ENCODE data around the gene SKAP2.

Gene SKAP2

DNA sequence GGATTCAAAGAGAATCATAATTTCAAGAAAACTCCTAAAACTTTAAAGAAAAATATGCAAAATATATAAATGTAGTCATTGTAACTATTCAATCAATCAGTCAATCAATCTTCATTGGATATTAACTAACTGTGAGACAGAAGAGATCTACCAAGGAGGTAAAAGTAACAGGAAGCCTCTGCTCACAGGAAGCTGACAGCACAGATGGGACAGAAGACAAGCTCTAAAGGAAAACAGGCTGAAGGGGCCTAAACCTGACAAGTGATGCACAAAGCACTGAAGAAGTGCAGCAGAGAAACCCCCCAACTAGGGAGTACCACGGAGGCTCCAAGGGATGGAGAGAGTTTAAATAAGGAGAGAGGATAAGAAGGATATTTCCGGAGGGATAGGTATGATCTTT, 173.0 kb downstream of the SKAP2 start:
- DNase-seq: no peak

DNA sequence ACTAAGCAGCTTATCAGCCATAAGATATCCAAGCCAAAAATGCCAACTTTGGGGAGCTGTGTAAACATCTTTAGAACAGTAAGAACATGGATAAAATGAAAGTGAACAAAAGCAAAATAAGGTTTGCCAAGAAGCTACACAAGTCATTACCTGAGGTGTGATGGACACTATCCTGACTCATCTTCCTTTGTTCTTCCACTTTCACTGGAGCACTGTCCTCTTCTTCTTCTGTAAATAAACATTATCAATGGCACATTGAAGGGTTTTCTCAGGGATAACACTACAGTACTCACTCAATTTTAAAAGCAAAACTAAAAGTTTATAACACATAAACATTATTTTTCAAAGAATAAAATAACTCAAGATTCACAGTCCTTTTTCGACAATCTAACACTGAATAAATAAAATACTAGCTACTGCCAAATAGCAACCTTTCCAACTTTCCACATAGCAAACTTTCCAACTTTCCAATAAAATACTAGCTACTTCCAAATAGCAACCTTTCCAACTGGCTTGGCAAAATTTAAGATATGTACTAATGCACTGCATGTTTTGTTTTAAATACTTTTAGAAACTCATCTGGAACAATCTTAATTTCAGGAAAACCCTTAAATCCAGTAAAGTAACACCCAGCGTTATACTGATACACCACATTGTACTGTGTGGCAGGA, 174.1 kb downstream of the SKAP2 start:
- no peak for DNase-seq

DNA sequence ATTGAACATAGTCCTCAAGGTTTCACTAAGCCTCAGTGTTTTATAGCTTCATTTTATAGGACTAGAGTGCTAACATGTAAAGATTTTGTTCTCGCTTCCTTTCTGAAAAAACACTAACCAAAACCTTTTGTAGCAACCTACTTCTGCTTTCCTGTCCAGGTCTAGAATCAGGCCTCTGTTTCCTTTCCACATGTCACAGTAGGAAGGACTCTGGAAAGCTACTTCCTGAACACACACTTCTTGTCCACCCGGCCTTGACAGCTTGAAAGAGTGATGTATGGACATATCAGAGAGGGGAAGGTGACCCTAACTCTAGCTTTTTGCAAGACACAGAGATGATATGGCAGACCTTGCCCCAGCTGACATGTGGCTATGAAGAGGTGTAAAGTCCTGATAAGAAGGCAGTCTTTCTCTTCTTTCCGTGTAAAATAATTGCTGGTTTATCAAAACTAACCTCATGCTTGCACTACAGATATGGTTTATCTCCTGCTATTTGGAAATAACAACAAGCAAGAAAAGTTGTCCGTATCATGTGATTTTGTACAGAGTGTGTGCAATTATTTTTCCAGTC, 175.4 kb downstream of the SKAP2 start:
- no peak for DNase-seq

DNA sequence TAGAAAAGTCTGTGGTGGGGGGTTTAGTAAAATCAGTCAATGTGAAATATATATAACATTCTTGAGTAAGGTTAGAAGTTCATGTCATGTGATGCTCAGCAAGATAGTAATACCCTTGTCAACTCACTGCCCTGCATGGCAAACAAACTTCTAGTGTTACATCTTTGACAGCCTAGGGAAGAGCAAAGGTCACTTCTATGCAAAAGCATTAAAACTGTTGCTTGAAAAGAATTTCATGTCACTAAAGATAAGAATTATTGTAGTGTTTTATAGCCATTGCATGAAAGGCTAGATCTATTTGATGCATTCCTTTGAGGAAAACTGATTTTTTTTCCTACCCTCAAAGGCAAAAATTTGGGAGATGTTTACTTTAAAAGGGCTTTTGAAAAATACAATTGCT, 176.0 kb downstream of the SKAP2 start:
- DNase-seq: no peak

DNA sequence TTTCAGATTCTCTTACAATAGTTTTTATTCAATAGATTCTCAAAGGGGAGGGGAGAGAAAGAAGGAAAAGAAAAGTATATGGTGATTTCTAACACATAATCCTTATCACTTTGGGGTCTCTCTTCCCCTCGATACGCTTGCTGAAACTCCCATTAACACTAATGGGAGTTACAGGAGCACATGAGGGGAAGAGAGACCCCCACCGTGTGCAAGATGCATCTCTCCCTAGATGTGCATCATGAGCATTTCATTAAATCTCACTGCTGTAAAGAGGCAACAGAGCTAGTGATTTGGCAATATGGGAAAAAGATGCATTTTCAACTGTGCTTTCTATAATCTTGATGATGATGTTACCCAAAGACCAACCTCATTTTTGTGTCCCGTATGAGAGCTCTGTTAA, 177.4 kb downstream of the SKAP2 start:
- no peak for DNase-seq

DNA sequence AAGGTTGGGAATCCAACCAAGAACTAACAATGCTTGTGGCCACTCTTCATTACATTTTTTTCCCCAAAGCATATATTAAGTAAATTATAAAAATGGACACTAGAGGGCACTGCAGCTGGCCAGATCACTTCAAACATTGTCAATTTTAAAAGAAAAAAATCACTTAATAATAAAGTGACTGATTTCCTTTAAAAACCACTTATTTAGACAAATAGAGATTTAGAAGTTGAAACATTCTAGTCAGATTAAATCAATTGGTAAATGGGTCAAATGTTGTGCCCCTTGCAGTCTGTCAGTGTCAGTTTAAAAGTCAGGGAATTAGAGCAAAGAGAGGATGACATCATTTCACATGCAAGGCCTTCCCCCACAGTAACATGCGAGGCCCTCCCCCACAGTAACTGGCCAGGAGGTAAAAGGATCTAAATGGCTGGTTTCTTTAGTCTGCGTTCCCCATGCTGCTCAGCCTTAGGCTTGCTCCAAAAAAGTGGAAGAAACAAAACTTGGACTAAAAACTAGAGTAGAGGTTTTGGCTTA, 177.9 kb downstream of the SKAP2 start:
- DNase-seq: peak in 1 of 2 experiments; percentile 26

DNA sequence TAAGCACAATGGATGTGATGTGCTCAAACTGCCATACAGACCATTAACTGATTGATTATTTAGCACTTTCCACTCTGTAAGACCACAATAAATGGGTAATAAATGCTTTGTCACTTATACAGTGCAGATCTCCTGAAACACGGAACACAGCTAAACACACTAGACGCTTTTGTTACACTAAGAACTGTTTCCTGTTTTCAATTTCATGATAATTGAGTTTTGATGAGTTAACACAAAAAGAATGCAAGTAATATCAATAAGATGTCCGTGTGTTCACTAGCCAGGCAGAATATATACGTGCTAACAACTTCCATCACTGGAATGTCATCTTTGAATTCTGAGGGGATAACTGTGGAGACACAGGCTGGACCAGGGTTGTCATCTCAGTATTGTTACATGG, 178.8 kb downstream of the SKAP2 start:
- DNase-seq: no peak

DNA sequence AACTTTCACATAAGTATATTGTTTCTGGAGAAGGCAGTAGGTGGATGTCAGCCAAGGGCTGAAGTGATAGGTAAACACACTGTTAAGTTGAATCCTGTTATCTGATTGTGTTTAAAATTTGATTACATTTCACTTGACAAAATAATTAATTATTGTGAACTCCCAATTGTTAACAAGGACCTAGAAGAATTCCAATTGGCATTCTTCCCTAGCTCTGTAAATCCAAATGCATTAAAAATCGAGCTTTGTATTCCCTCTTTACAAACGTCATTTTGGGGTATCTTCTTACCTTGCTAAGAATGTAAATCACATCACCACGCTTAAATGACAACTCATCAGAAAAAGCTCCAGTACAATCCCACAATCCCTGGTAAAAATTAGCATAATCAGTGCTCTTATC, 179.9 kb downstream of the SKAP2 start:
- DNase-seq: no peak

DNA sequence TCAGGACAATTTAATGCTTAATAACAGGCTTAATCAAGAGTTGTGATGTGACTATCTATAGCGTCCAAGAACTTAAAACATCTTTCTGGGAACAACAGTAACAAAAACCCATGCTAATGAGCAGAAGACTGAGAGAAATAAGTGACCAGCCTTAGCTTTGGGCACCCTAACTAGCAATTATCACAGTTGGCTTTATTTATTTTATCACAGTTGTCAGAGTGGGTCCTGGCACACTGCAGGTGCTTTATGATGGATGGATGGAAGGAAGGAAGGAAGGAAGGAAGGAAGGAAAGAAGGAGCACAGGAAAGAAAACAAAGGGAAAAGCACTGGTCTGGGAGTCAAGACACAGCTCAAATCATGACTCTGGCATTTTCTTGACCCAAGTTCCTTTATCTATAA, 181.1 kb downstream of the SKAP2 start:
- no peak for DNase-seq

DNA sequence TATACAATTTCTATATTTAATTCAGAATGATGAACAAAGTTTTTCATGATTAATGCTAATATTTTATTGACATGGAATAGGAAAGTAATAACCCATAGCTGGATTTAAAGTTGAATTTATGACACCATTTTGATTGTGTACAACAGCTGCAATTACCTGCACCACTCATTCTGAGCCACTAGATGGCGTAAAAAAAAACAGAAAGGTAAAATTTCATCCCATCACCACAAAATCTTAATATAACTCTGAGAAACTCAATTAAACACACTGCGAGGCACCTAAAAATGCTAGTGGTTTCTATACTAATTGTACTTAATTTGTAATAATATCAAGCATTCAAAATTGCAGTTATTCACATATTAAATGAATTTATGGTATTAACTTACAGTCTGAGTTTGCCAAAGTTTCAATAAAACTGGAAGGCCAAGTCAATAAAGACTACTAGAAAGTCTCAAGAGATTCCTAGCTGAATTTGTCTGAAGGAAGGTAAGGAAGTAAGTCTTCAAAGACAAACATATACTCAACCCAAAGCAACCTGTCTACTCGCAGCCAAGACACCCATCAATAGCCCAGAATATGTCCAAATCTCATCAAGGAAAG, 182.5 kb downstream of the SKAP2 start:
- DNase-seq: peak in 1 of 2 experiments; percentile 20

DNA sequence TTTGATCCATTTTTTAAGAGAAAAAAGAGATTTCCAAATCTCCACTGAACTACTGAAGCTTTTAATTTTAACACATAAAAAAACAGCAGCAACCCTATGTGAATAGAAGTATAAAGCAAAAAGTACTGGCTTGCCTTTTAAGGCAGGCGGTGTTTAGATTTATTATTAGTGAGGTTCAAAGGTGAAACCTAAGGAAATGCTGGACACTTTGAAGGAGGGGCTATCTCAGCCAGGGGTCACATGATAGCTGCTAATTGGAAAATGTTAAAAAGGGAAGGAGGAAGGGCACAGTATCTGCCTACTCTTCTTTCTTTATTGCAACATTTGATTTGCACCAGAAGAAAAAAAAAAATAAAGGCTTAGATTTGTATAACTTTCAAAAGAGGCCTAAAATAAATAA, 183.8 kb downstream of the SKAP2 start:
- no peak for DNase-seq

DNA sequence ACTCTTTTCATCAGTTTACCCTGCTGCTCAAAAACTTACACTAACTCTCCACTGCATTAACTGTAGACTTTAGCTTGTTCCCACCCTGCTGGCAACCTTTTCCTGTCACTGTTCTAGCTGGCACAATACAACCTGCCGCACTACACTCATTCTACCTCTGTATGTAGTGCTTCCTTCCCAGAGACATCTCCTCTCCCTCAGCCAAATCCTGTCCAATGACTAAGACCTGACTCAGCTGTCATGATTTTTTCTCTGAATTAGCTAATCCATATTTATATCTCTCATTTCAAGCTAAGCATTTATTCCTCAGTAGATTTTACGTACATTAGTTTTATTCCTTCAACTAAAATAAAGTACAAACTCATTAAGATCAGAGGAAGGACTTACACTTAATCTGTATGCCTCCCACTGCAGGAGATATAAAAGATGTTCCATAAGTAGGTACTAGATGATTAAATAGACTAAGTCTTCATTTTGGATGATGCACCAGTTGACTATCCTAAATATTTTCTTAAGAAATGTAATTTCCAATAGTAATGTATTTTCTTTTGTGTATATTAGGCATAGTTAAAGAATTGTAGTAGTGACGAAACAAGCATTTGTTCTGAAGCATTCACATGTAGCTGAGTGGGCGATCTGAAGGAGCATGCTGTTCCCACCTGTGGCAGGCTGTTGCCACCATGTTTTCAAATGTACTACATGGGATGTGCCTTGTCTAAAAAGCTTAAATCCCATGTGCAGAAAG, 189.1 kb downstream of the SKAP2 start:
- no peak for DNase-seq

DNA sequence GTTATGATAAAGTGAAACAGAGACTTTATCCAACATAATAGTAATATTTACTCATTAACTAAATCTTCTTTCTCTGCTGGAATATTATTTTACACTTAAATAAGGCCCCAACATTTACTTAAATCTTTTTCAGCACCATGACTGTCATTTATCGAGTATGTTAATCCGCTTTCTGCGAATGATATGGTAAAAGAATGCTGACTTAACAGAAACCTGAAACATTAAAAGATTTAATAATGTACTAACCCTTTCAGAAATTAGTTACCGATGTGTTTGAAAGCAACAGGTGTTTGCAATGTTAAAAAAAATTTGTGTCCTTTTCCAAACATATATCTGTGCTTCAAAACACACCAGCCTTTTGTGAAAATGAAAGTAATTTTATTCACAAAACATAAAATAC, 190.5 kb downstream of the SKAP2 start:
- no peak for DNase-seq

DNA sequence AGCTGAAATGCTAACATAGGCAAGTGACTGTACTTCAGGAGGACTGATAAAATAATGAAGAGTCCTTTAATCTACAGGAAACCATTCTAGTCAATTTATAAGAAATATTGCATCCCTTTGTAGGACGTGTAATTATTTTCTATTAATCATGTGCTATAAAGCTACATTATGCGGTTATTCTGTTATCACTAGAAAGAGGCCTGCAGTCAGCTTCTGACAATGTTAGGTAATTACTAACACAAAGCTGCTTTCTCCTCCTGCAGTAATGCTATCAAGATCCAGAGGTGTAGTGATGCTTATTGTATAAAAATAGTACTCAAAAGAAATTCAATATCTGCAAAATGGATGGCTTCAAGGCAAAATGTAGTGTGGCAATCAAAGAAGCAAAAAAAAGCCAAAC, 191.1 kb downstream of the SKAP2 start:
- DNase-seq: no peak

DNA sequence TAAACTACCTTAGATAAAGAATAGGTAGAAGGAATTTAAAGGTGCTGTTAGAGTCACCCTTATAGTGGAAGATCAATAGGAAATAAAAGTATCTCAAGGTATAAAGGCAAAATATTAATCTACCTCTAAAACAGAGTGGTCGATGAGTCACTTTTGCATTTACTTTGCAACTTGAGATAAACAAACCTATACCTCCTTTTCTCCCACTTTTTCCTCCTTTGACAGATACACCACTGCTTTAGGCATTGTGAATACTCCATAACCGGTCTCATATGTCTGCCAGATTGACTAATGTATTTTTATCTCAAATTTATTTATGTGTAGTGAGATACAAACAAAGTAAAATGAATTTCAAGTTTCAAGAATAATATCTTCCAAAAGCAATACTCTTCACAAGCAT, 193.5 kb downstream of the SKAP2 start:
- no peak for DNase-seq

DNA sequence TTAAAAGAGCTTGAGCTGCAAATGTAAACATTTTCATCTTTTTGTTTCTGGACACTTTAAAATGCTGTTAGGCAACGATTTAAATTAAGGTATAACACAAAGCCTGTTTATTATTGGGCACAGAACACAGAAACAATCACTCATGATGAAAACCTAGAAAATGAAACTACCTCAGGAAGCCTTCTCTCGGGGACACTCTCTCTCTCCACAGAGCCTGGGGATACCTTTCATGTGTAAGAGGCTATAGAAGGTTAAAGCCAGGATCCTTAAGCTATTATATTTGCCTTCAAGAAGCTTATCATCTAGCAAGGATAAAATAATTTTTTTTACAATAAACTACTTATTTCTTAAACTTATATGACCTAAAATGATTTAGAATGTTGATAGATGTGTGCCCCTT, 194.1 kb downstream of the SKAP2 start:
- no peak for DNase-seq

DNA sequence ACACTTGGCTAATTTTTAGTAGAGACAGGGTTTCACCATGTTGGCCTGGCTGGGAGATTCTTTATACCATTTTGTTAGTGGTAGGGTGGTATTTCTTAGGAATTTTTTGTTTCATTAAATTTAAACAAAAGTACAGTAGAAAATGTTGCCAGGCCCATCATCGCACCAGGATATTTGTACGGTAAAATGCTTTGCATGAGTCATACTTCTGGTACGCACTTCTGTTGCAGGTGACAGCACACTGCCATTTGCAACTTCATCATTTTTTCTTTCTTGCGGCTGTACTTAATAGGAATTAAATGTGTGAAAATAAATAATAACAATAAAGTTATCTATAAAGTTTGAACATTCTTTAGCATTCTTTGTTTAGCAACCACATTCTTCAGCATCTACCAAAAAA, 195.6 kb downstream of the SKAP2 start:
- DNase-seq: no peak

DNA sequence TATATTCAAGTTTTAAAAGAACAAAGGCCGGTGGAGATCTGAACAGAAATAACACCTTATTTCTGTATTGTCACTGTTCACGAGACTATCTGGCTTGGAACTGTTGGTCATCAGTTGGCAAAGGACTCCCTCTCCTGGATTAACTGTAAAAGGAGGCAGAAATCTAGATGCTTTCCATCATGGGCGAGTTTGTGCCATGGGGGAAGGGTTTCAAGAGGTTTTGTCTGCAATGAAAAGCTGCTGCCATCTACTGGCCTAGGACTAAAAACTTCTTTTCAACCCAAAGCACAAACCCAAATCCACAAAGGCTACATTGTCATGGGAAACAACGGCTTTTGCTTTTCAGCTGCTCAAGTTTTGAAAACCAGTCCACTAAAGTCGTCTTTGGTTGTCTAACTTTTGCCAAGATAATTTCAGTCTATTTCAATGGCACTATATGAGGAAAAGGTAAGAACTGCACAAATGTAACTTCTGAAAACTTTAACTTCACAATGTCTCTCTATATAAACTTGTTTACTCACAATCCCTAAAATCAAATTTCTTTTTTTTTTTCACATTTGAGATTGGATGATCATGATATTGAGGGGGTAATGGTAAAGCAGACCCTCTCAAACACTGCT, 196.8 kb downstream of the SKAP2 start:
- peak; percentile 95 to 96 for DNase-seq

DNA sequence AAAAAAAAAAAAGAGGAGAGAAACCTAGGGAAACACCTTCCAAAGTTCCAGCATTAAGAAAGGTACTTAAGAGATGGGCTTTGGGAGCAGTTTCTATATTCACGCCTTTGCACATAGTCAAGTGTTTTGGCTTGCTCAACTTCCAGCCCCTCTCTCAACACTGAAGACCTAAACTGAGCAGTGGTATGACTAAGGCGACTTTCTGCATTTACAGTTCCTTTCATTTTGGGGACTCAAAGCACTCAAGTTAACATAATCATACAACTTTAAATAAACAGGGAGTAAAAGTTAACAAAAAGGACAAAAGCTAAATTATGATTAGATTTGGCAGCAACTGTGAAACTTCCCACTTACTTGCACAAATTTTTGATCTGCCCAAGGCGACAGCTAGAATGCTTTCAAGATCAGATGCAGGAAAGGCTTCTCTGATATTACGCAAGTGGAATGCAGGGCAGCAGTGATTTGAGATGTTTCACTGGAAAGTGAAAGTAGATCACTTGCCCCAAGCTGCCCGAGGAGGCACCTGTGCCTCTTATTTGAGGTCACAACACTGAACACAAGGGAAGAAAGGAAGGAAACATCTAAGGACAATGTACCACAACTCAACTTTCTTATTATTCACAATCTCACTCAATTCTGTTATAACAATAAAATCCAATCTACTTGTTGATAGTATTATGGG, 199.5 kb downstream of the SKAP2 start:
- no peak for DNase-seq

DNA sequence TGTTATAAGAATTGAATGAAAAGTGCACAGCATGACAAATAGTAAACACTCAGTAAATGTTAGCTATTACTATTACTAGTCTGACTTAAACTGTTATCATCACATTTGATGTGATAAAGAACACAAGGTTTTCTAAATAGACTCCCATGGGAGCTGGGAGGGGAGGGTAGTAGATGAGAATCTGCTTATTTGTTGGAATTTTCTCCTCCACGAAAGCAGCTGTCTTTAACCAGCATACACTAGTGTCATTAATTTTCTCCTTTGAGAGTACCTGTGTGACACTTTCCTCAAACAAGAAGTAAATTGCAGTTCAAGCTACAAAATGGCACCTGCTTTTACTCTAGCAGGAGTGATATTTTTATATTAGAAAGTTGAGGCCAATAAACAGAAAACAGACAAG, 200.1 kb downstream of the SKAP2 start:
- DNase-seq: no peak

DNA sequence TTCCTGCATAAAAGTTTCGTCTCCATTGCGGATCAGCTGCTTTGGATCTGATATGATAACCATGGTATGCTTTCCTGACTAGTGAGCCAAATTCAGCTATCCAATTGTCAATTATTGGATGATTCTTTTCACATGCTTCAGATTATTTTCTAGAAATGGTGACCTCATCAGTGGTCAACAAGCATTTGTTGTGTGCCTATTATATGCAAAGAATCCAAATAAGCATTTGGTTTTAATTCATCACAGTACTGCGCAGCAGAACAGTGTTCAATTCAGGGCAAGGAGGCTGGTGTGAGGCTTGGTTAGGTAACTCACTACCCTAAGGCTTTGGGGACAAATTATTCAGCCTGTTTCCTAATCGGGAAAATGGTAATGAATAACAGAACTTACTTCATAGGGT, 200.5 kb downstream of the SKAP2 start:
- DNase-seq: no peak

DNA sequence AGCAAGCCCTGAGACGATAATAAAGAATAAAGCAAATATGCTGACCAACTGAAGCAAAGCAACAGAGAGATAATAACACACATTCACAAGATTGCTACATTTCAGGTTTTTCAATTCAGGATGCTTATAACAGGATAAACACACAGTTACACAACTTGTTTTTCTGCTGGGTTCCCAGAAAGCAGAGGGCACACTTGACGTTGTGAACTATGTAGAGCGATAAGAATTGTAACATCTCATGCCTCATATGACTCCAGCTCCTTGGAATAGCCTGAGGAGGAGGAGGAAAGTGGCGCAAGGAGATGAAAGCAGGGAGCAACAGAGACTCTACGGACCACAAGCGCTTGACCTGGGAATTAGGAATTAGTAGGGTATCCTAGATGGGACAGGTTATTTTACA, 201.7 kb downstream of the SKAP2 start:
- no peak for DNase-seq

DNA sequence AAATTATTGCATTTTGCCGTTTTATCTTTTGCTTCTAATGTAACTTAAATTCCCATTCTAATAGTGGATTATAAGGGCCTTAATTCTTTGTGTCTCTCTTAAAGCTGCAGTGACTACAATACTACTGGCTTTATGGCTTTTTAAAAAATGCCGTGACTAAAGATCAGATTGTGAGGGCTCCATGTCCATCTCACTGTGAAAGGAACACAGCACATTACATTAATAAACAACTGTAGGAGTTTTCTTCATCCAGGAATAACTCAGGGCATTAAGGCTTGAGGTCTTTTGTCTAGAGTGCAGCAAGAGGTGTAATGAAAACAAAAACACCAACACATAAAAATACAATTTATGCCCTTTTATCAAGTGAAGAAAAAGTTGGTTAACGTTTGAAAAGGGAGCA, 205.3 kb downstream of the SKAP2 start:
- DNase-seq: no peak

Measured in NCI-H524 (cell line).